NCI-H526 treated with DMSO at 0.1 percent for 48 hours (cell line): ENCODE data around the gene HID1.
A peak's percentile ranks its signal among the peaks of the same experiment; 100 is the strongest.
"Not testable (repeated sequence)": the region's sequence is repeated elsewhere in the genome, so short reads cannot be mapped to it uniquely, and the experiment has no call there.

Experiments
- DNase-seq: peaks from one replicate; lab custom pipeline; 2025; lab: John Stamatoyannopoulos, UW

HID1 gene

DNA sequence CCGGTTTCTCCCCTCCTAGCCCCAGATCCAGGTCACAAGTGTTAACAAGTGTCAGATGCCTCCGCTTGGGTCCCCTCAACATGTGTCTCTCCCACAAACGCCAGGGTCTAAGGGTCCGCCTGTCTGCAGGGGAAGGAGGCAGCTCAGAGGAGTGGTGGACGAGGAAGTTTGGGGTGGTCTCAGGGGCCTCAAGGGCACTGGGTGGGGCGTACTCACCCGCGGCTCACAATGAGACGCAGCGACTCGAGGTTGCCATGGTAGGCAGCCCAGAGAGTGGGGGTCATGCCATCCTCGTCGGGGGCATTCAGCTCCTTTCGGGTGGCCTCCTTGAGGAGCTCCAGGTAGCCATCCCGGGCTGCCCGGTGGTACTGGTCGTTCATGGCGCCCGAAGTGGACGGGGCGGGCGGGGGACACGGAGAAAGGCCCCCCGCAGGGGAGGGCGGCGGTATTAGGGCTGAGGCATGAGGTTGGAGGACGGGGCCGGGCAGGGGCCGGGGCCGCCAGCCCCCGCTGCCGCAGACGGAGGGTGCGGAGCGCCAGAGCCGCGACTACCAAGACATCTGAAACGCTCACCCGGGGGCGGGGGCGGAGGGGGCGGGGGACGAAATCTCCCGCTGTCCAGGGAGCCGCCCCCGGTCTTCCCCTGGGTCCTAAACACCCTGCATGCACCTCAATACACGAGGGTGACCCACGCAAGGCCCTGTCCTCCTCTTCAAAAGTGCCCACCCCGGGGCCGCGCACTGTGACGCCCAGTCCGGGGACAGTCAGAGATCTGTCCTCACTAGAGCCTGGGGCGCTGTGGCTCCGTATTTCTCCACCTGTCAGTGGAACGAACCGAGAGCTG lies 49.6 kb downstream of the HID1 start, which contains the start of gene USH1G:
TSS of gene USH1G (minus strand) at position 562 of the 844 bp plus-strand sequence. CDS start at position 380, 182 bp downstream.
- DNase-seq: no peak

DNA sequence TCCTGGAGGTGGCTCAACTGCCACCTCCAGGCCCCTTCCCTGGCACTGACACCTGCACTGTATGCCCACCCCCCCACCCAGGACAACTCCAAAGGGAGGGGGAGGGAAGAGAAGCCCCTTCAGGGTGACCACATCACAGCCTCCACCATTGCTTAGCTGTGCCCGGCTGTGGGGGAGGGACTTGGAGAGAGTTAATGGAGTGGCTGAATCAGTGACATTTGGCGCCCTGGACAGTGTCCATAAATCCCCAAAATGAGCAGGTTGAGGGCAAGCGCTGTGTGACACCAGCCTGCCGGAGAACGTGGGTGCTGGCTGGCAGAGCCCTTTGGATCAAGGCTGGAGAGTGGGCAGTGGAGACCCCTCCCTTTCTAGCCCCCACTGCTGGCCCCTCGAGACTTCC lies 50.4 kb downstream of the HID1 start:
- DNase-seq: no peak

DNA sequence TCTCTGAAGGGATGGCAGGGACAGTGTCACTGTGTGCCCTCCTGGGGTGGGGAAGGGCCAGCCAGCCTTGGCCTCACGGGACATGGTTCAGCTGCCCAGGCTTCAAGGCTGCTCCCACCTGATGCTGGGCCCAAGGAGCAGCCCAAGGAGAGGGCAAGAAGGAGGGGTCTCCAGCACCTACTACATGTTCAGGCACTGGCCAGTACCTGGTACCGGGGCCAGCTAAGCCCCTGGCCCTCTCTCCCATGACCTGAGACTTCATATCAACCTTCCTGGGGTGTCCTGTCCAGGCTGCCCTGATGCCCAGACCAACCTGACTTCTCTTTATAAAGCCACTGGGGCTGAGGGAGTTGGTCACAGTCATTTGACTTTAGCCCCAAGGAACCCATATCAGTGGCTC lies 50.8 kb downstream of the HID1 start:
- no peak for DNase-seq

DNA sequence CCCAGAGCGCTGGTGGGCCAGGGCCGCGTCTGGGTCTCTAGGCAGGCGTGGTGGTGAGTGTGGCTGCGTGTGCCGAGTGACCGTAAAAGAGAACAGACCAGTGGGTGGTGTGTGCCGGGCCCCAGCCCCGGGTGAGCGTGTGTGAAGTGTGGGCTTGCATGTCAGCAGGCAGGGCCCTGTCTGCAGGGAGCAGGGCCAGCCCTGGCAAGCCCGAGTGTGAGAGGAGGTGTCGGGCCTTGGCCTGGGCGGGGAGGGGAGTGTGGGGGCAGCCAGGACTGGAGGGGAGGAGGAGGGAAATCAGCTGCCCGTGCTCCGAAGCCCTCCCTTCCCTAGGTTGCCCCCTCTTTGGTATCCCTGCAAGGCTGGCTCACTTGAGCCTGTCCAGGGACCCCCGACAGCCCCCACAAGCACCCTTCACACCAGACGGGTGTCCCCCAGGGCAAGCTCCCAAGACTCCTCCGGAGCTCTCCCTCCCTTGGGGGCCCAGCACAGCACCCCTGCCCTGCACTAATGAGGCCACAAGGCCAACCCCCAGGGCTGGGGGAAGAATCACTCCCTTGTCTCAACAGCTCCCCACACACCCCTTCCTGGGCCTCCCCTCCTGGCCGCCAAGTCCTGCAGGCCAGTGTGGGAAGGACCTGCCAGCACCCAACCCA lies 51.4 kb downstream of the HID1 start:
- peak; percentile 35 for DNase-seq

DNA sequence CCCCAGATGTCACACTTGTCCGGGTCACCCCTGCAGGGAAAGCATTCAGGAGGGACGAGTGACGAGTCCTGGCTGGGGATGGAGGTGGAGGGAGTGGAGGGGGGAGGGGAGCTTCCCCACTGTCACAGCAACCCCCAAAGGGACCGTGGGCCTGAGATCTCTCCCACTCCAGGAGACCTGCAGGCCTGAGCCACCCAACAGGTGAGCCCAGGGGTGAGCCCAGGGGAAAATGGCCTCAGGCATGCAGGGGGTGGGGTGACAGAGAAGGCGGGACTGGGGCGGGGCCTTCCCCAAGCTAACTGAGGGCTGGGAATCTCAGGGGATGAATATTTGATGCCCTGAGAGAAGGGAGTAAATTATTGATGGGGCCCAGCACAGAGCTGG lies 51.9 kb downstream of the HID1 start:
- DNase-seq: no peak

DNA sequence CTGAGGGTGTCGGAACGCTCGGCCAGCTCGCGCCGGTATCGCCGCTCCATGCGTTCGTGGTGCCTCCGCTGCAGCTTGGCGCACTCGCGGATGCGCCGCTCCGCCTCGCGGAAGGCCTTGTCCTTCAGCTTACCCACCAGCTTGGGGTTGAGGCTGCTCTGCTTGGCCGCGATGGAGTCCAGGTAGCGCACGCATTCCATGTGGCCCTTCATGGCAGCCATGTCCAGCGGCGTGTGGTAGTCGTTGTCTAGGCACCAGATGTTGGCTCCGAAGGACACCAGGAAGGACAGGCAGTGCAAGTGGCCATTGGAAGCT lies 52.3 kb downstream of the HID1 start:
- DNase-seq: no peak

DNA sequence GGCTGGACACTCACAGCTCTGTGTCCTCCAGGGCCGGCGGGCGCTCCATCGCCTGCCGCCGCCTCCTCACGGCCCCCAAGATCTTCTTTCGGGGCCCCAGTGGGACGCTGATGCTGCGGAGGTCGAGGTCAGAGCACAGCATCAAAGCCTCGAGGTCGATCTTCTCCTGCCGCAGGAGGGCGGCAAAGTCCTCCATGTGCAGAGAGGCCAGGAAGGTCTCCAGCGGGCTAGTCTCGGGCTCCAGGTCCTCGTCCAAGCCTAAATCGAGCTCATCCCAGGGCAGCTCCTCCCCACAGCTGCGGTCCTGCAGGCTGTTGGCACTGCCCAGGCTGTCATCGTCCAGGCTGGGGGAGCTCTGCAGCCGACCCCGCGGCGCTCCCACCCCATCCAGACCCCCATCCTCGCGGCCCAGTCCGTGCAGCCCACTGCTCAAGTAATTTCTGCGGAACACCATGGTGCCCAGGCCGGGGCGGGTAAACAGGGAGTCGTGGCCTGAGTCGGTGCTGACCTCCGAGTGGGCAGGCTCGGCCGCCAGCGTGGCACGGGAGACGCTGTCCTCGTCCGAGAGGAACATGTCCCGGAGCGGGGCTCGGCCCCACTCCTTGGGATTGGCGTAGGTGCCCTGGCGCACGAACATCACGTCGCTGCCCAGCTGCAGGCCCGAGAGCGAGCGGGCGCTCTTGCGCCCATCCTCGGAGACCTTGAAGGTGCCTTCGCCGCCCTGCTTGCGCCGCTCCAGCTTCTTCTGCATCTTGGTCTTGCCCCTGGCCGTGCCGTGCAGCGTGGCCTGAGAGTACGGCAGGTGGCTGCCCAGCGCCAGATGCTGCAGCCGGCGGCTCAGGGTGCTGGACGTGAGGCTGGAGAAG lies 52.9 kb downstream of the HID1 start:
- DNase-seq: no peak

DNA sequence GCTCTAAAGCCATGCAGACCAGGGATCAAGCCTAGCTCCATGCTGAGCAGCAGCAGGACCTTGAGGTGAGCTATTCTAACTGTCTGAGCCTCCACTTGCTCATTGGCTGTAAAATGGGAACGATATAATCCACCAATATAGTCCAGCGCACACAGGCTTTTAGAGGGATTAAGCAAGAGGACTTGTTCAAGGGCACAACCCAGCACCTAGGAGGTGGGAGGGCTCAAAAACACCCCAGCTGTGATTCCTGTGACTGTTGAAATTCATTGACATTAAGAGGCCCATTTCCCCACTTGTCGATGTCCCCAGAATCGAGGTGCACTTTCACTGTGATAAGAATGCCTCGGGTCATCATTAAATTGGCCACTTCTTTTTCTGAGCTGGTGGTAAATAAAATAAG lies 53.7 kb downstream of the HID1 start:
- DNase-seq: no peak

DNA sequence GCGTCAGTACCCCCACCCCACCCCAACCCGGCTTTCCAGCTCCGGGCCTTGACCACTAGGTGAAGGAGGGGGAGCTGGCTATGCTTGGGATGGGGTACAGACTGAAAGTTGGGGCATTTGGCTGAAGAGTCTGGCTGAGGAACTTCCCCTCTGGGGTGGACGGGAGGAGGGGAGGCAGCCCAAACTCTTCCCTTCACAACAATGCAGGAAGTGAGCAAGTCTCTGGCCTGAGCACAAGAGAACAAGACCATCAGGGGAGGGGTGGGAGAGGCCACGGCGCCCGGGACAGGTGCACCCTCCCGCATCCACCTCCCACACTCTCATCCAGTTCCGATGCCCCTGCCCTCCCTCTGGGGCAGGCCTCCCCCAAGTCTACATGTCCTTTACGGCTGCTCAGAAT lies 55.1 kb downstream of the HID1 start:
- no peak for DNase-seq

DNA sequence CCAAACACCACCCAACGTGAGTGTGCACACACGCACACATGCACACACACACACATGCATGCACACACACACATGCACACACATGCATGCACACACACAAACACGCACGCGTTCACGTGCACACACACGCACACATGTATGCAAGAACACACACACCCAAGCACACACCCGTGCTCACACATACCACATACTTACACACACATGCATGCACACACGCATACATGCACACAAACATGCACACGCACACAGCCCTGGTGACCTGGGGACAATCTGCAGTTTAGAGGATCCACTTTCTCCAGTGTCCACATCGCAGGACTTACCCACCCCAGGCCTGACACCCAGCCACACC lies 55.7 kb downstream of the HID1 start:
- no peak for DNase-seq

DNA sequence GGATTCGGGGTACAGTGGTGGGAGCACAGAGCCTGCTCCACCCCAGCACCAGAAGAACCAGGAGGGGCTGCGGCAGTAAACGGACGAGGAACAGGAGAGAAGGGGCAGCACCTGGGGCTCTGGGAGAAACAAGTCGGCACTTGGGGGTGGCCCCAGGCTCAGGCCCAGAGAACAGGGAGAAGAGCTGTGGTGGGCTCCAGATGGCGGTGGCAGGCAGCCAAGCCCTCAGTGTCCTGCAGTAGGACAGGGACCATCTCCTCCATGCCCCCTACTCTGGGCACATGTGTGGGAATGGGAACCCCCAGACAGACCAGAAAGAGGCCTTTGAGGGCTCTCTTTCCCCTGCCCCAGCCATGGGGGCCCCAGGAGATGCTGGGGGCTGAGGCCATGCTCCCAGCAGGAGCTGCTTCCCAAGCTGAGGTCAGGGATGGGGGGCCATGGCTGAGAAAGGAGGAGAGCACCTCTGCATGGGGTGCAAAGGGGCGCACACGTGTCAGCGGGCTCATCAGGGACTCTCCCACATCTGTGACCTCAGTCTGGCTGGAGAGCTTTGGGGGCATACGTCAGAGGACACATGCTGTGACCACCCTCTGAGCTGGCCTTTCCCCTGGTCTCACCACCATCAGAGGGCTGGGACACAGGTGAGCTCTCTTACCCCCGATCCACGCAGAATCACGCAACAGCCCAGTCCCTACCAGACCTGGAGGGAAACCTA lies 56.3 kb downstream of the HID1 start:
- no peak for DNase-seq

DNA sequence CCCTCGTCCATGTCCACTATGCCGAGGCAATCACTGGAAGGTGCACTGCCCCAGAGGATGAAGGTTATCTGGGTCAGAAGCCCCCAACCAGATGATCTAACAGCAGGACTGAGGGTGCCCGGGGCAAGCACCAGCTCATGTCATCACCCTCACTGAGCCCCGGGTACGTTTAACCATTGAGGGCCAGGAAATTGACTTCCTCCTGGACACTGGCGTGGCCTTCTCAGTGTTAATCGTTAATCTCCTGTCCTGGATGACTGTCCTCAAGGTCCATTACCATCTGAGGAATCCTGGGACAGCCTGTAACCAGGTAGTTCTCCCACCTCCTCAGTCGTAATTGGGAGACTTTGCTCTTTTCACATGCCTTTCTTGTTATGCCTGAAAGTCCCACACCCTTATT lies 61.1 kb downstream of the HID1 start:
- not testable (repeated sequence) for DNase-seq

DNA sequence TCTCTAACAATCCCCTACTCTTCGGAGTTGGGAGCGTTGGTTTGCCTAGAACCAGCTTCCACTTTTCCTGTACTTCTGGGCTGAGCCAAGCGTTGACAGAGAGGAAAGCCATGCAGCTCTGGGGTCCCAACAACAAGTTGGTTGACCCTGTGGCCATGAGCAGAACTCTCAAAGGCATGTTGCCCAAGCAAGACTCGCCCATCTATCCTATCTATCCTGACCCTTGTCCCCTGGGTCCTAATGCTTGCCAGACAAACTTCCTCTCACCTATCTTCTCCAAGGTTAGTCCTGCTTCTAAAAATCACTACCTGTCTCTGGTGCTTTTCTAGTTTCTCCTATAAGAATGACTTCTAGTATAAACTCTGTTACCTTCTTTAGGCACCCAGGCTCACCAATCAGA lies 63.5 kb downstream of the HID1 start:
- not testable (repeated sequence) for DNase-seq

DNA sequence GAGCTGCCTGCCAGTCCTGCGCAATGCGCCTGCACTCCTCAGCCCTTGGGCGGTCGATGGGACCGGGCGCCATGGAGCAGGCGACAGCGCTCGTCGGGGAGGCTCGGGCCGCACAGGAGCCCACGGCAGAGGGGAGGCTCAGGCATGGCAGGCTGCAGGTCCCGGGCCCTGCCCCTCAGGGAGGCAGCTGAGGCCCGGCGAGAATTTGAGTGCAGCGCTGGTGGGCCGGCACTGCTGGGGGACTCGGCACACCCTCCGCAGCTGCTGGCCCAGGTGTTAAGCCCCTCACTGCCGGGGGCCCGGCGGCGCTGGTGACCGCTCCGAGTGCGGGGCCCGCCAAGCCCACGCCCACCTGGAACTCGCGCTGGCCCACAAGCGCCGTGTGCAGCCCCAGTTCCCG lies 65.5 kb downstream of the HID1 start:
- no peak for DNase-seq

DNA sequence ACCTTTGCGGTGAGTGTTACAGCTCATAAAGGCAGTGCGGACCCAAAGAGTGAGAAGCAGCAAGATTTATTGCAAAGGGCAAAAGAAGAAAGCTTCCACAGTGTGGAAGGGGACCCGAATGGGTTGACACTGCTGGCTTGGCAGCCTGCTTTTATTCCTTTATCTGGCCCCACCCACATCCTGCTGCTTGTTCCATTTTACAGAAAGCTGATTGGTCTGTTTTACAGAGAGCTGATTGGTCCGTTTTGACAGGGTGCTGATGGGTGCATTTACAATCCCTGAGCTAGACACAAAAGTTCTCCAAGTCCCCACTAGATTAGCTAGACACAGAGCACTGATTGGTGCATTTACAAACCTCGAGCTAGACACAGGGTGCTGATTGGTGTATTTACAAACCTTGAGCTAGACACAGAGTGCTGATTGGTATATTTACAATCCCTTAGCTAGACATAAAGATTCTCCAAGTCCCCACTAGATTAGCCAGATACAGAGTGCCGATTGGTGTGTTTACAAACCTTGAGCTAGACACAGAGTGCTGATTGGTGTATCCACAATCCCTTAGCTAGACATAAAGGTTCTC lies 66.3 kb downstream of the HID1 start:
- DNase-seq: not testable (repeated sequence)

DNA sequence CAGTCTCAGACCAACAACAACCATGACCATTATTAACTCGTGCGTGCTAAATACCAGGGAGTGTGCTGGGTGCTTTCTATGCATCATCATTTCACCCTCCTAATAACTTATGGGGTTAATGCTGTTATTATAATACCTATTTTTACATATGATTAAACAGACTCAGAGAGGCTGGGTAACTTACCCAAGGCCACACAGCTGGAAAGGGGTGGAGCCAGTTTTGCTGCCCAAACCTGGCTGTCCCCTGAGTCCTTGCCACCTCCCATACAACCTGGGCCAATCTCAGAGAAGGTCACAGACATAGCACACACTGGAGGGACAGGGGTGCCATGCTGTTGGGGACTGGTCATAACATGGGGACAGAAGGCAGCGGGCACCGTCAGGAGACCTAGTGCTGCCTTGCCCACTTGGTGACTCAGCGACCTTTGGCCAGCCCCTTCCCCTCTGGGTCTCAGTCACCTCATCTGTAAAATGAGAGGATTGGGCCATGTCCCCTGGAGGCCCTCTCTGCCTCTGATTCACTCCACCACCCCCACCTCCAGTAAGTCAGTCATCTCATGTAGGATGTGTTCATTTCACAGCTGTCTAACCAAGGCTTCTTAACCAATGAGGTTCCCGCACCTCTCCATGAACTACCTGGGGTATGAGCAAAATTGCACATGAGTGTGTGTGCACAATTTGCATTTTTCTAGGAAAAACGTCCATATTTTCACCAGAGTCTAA lies 67.7 kb downstream of the HID1 start:
- DNase-seq: no peak

DNA sequence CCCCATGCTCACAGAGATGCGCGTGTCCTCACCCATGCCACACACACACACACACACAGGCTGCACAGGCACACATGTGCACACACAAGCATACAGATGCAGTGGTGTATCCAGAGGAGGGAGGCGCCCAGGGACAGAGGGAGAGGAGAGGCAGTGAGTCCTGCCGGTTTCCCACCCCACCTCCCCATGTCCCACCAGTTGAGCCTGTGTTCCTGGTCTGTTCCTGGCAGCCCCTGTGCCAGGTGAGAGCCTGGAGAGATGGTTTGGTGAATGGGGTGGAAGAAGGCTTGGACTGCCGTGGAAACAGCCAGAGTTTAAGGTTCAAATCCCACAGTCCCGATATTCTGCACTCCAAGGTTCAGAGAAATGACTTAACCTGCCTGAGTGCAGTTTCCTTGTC lies 68.9 kb downstream of the HID1 start:
- DNase-seq: no peak

DNA sequence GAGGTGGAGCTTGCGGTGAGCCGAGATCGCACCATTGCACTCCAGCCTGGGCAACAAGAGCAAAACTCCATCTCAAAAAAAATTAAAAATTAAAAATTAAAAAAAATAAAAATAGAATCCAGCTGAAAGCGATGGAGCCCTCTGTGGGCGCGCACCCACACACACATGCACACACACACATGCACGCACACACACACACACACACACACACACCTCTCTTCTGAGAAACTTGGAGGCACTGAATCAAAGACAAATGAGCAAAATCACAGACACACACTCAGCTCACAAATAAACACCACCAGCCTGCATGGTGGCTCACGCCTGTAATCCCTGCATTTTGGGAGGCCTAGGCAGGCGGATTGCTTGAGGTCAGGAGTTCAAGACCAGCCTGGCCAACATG lies 69.5 kb downstream of the HID1 start:
- no peak for DNase-seq

DNA sequence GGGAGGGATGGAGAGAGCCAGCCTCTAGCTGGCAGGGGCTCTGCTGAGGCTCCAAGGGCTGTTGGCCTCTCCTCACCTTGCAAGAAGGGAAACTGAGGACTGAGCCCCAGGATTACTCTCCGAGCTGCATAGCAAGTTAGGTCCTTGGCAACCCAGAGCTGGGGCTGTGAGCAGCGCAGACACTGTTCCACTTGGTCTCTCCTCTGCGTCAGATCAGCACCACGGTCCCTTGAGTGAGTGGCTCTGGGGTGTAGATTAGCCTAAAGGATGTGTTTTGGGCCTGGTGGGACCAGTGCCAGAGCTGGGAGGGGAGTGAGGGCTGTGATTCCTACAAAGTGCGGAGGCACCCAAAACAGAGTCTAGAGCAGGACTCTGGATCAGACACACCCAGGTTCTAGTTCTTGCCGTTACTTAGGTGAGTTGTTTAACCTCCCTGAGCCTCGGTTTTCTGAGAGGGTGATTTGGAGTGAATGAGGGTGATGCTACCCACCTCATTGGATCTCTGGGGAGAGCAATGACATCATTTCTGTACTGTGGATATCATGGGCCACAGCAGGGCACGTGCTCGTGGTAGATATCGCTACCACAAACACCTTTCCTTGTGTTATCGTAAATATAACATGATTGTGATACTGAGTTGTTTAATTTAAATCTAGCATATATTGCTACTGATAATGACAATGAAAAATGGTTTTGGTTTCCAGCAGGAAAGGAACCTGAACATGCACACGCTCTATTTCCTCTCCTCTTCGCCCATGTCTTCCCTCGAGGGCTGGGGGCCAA lies 71.0 kb downstream of the HID1 start:
- DNase-seq: no peak
